Progenitor cell of endocrine pancreas (in vitro differentiated cells): ENCODE measurements around the gene WDFY4. TPM values are rescaled to one million over a fixed set of nuclear protein-coding genes. Genes with fewer than 3 reads are reported as not detected.

Experiments
- DNase-seq: peaks from one replicate; pipeline ENCODE4 v3.0.0; 2021; ENCODE audit warnings: low spot score; ENCODE audit not compliant: unreplicated experiment
- H3K27ac Mint-ChIP-seq: 2 replicates; pipeline ENCODE4 v1.8.0; 2021; ENCODE audit warnings: mild to moderate bottlenecking, moderate library complexity, mixed read lengths
- H3K27me3 Mint-ChIP-seq: 2 replicates; pipeline ENCODE4 v1.8.0; 2021; ENCODE audit warnings: mixed read lengths
- H3K36me3 Mint-ChIP-seq: 2 replicates; pipeline ENCODE4 v1.8.0; 2022; ENCODE audit warnings: mixed read lengths; ENCODE audit not compliant: insufficient read depth
- H3K4me1 Mint-ChIP-seq: 2 replicates; pipeline ENCODE4 v1.8.0; 2021; ENCODE audit warnings: low read depth, mixed read lengths
- H3K4me3 Mint-ChIP-seq: 2 replicates; pipeline ENCODE4 v1.8.0; 2021; ENCODE audit warnings: low read depth, mild to moderate bottlenecking, moderate library complexity, mixed read lengths
- H3K9me3 Mint-ChIP-seq: 2 replicates; pipeline ENCODE4 v1.8.0; 2021; ENCODE audit warnings: low read depth, mixed read lengths
- CTCF ChIP-seq: fragments of 200-600 bp; sonication (generic); IDR thresholded peaks from one replicate; pipeline ENCODE4 v1.5.0; 2021; ENCODE audit warnings: antibody characterized with exemption, mild to moderate bottlenecking; ENCODE audit not compliant: unreplicated experiment
- total RNA-seq: library from RNA; stranded (reverse); gene quantifications from 2 replicates; pipeline ENCODE4 v1.2.1, GENCODE V29; 2021

WDFY4 gene
- total RNA-seq, 1 donor from 2014 or later, result 0.07 TPM

GRCh38 chr10:48653347-48653746 is 31.3 kb upstream of the WDFY4 start:
- no peaks in the 10 kb centered on the region for H3K9me3 Mint-ChIP-seq
- no peaks in the 10 kb centered on the region for H3K36me3 Mint-ChIP-seq
- no peak for DNase-seq
- H3K4me3 Mint-ChIP-seq, result no peak overlapping the region
- H3K4me1 Mint-ChIP-seq, result peaks cover 3% of the 10 kb centered on the region
- TF ChIP-seq CTCF, result no peak
- peaks cover 66% of the 10 kb centered on the region for H3K27me3 Mint-ChIP-seq
- H3K27ac Mint-ChIP-seq, result no peak overlapping the region

- peaks cover 3% of the 10 kb centered on the region for H3K4me1 Mint-ChIP-seq
- no peaks in the 10 kb centered on the region for H3K36me3 Mint-ChIP-seq
- no peak overlapping the region for H3K27ac Mint-ChIP-seq
- no peak overlapping the region for H3K4me3 Mint-ChIP-seq
- TF ChIP-seq CTCF, result no peak
- H3K27me3 Mint-ChIP-seq, result peaks cover 68% of the 10 kb centered on the region
- H3K9me3 Mint-ChIP-seq, result no peaks in the 10 kb centered on the region
- DNase-seq, result no peak
These were observed 30.6 kb upstream of the WDFY4 start for GRCh38 chr10:48653944-48654698.

- Mint-ChIP-seq H3K4me3 (no peak overlapping the region), H3K27me3 (peaks cover 64% of the 10 kb centered on the region), H3K4me1 (peaks cover 3% of the 10 kb centered on the region), H3K9me3 (no peaks in the 10 kb centered on the region), H3K27ac (no peak overlapping the region), H3K36me3 (no peaks in the 10 kb centered on the region)
- TF ChIP-seq CTCF, result no peak
- no peak for DNase-seq
These were observed 29.0 kb upstream of the WDFY4 start for GRCh38 chr10:48655411-48656240.

GRCh38 chr10:48656241-48656913 is 28.3 kb upstream of the WDFY4 start:
- no peaks in the 10 kb centered on the region for H3K36me3 Mint-ChIP-seq
- H3K4me1 Mint-ChIP-seq, result peaks cover 3% of the 10 kb centered on the region
- H3K27me3 Mint-ChIP-seq, result peaks cover 61% of the 10 kb centered on the region
- DNase-seq, result peak; percentile 96
- H3K4me3 Mint-ChIP-seq, result peak overlapping the region; percentile 75
- TF ChIP-seq CTCF, result peak; percentile 98
- no peak overlapping the region for H3K27ac Mint-ChIP-seq
- no peaks in the 10 kb centered on the region for H3K9me3 Mint-ChIP-seq

GRCh38 chr10:48656914-48657305 is 27.8 kb upstream of the WDFY4 start:
- no peaks in the 10 kb centered on the region for H3K9me3 Mint-ChIP-seq
- peaks cover 58% of the 10 kb centered on the region for H3K27me3 Mint-ChIP-seq
- no peak for TF ChIP-seq CTCF
- no peak for DNase-seq
- peaks cover 3% of the 10 kb centered on the region for H3K4me1 Mint-ChIP-seq
- no peak overlapping the region for H3K27ac Mint-ChIP-seq
- H3K4me3 Mint-ChIP-seq, result peak overlapping the region; percentile 75
- no peaks in the 10 kb centered on the region for H3K36me3 Mint-ChIP-seq
